Mesenchymal stem cell (in vitro differentiated cells and primary cell): ENCODE results near the gene KLHL13.

ENCODE experiments used
- DNase-seq: peaks from one replicate; pipeline ENCODE4 v3.0.0-alpha.2; 2013
- H2AFZ ChIP-seq: one replicate; pipeline ENCODE4 v1.6.1; 2013; ENCODE audit warnings: low read depth, mild to moderate bottlenecking, control low read depth, inconsistent platforms, low read length, moderate library complexity
- H2AK5ac ChIP-seq: 2 replicates; pipeline ENCODE4 v1.6.1; 2013; ENCODE audit warnings: low read length, moderate library complexity, mild to moderate bottlenecking, inconsistent platforms; ENCODE audit not compliant: severe bottlenecking
- H2BK120ac ChIP-seq: one replicate; pipeline ENCODE4 v1.6.1; 2013; ENCODE audit warnings: low read depth, mild to moderate bottlenecking, inconsistent platforms, low read length, moderate library complexity
- H2BK12ac ChIP-seq, 2 experiments: one replicate each; pipeline ENCODE4 v1.6.1; 2013; ENCODE audit warnings: inconsistent platforms in 2 of 2, low read length in 2 of 2, mild to moderate bottlenecking in 2 of 2, moderate library complexity in 2 of 2, control low read depth in 1 of 2
- H2BK15ac ChIP-seq: one replicate; pipeline ENCODE4 v1.6.1; 2013; ENCODE audit warnings: mild to moderate bottlenecking, low read depth, inconsistent platforms; ENCODE audit not compliant: poor library complexity, severe bottlenecking
- H2BK5ac ChIP-seq: 2 replicates; pipeline ENCODE4 v1.6.1; 2013; ENCODE audit warnings: low read depth, mild to moderate bottlenecking, low read length, control low read depth, inconsistent platforms; ENCODE audit not compliant: poor library complexity, severe bottlenecking
- H3K14ac ChIP-seq, 2 experiments: one replicate each; pipeline ENCODE4 v1.6.1; 2013; ENCODE audit warnings: inconsistent platforms in 2 of 2, low read length in 2 of 2, control low read depth in 1 of 2, mild to moderate bottlenecking in 1 of 2, moderate library complexity in 1 of 2
- H3K18ac ChIP-seq, 2 experiments: one replicate each; pipeline ENCODE4 v1.6.1; 2013; ENCODE audit warnings: inconsistent platforms in 2 of 2, low read length in 2 of 2, control low read depth in 1 of 2, low read depth in 1 of 2, mild to moderate bottlenecking in 1 of 2
- H3K23ac ChIP-seq, 2 experiments: one replicate each; pipeline ENCODE4 v1.6.1; 2013; ENCODE audit warnings: inconsistent platforms in 2 of 2, low read length in 2 of 2, mild to moderate bottlenecking in 2 of 2, moderate library complexity in 2 of 2, control low read depth in 1 of 2
- H3K27ac ChIP-seq: 2 replicates; pipeline ENCODE4 v1.5.1; 2013; ENCODE audit warnings: mild to moderate bottlenecking, moderate library complexity, low read length, control low read depth, inconsistent platforms; ENCODE audit not compliant: poor library complexity, severe bottlenecking
- H3K27me3 ChIP-seq, 2 experiments: 2 replicates each; pipeline versions ENCODE4 v1.6.1 to v1.7.0; 2013; ENCODE audit warnings: low read length in 2 of 2, mild to moderate bottlenecking in 2 of 2, moderate library complexity in 2 of 2, control low read depth in 1 of 2, inconsistent platforms in 1 of 2; ENCODE audit not compliant: control insufficient read depth in 1 of 2, insufficient read depth in 1 of 2
- H3K36me3 ChIP-seq, 2 experiments: 2 replicates each; pipeline versions ENCODE4 v1.6.1 to v1.7.0; 2013; ENCODE audit warnings: low read length in 2 of 2, control low read depth in 1 of 2, inconsistent platforms in 1 of 2, low read depth in 1 of 2, mild to moderate bottlenecking in 1 of 2; ENCODE audit not compliant: insufficient read depth in 2 of 2, control insufficient read depth in 1 of 2
- H3K4ac ChIP-seq, 2 experiments: one replicate each; pipeline ENCODE4 v1.6.1; 2013; ENCODE audit warnings: inconsistent platforms in 2 of 2, low read length in 2 of 2, mild to moderate bottlenecking in 2 of 2, moderate library complexity in 2 of 2, control low read depth in 1 of 2, low read depth in 1 of 2
- H3K4me1 ChIP-seq: 2 replicates; pipeline ENCODE4 v1.6.1; 2013; ENCODE audit warnings: low read depth, low read length, control low read depth; ENCODE audit not compliant: control insufficient read depth, insufficient read depth
- H3K4me2 ChIP-seq: 2 replicates; pipeline ENCODE4 v1.6.1; 2013; ENCODE audit warnings: low read length, mild to moderate bottlenecking, inconsistent platforms; ENCODE audit not compliant: poor library complexity, severe bottlenecking
- H3K4me3 ChIP-seq, 2 experiments: 2 replicates each; pipeline versions ENCODE4 v1.5.1 to v1.7.0; 2013; ENCODE audit warnings: low read length in 2 of 2, mild to moderate bottlenecking in 2 of 2, control low read depth in 1 of 2, low read depth in 1 of 2; ENCODE audit not compliant: insufficient read depth in 1 of 2
- H3K79me1 ChIP-seq: replicated peaks from 2 replicates; pipeline ENCODE4 v1.6.1; 2013; ENCODE audit warnings: mild to moderate bottlenecking, control low read depth, low read length, inconsistent platforms; ENCODE audit not compliant: poor library complexity, severe bottlenecking
- H3K9ac ChIP-seq: 2 replicates; pipeline ENCODE4 v1.7.0; 2013; ENCODE audit warnings: mild to moderate bottlenecking, low read length, moderate library complexity
- H3K9me3 ChIP-seq: 2 replicates; pipeline ENCODE4 v1.7.0; 2013; ENCODE audit warnings: mild to moderate bottlenecking, low read length; ENCODE audit not compliant: control insufficient read depth
- H4K8ac ChIP-seq: one replicate; pipeline ENCODE4 v1.6.1; 2013; ENCODE audit warnings: inconsistent platforms, mild to moderate bottlenecking, low read length, moderate library complexity
- H4K91ac ChIP-seq: one replicate; pipeline ENCODE4 v1.6.1; 2013; ENCODE audit warnings: mild to moderate bottlenecking, low read length, inconsistent platforms
- WGBS: methylation state at CpG from one replicate; pipeline ENCODE4 v1.1.7; 2013; ENCODE audit warnings: mixed read lengths; 5-methylcytosine and 5-hydroxymethylcytosine counted together

The KLHL13 gene

DNA sequence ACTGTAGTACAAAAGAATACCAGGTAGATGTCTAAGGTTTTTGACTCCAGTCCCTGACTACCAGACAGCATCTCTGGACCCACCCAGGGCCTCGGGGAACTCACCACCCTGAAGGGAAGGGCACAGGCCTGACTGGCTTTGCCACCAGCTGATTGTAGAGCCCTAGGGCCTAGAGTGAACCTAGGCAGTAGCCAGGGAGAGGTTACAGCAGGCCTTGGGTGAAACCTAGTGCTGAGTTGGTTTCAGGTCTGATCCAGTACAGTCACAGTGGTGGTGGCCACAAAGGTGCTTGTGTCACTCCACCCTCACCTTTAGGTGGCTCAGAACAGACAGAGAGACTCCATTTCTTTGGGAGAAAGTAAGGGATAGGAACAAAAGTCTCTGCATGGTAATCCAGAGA, 244.8 kb downstream of the KLHL13 start:
- no peak for DNase-seq
- H3K4ac ChIP-seq, result no peak overlapping the region
- no peak overlapping the region for H3K27ac ChIP-seq
- no peak overlapping the region for H3K14ac ChIP-seq
- no peak overlapping the region for H2BK15ac ChIP-seq
- no peaks in the 10 kb centered on the region for H3K9me3 ChIP-seq
- H3K79me1 ChIP-seq, result no peaks in the 10 kb centered on the region
- no peak overlapping the region for H3K23ac ChIP-seq
- no peaks in the 10 kb centered on the region for H3K27me3 ChIP-seq
- H3K4me3 ChIP-seq, result no peak overlapping the region
- no peak overlapping the region for H2BK12ac ChIP-seq
- H2BK5ac ChIP-seq, result no peak overlapping the region
- H3K4me2 ChIP-seq, result no peak overlapping the region
- no peaks in the 10 kb centered on the region for H3K36me3 ChIP-seq
- no peak overlapping the region for H2BK120ac ChIP-seq
- H4K8ac ChIP-seq, result no peak overlapping the region
- no peak overlapping the region for H3K18ac ChIP-seq
- no peak overlapping the region for H4K91ac ChIP-seq
- WGBS, result 57% methylated on average over 1 of the region's 1 CpG
- H2AK5ac ChIP-seq, result no peak overlapping the region
- no peak overlapping the region for H2AFZ ChIP-seq
- no peak overlapping the region for H3K9ac ChIP-seq
- no peaks in the 10 kb centered on the region for H3K4me1 ChIP-seq

DNA sequence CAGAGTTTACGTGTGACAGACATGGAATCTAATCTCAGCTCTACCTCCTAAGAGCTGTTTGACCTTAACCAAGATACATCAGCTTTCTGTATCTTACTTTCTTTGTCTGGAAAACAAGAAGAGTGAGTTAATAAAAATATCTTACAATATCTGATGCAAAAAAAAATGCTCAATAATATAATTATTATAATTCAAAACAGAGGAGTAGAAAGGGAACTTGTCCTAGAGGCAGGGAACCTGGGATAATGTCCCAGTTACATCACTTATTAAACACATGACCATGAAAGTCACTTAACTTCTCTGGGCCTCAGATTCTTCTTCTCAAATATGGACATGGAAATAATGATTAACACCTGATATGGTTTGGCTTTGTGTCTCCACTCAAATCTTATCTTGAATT, 256.1 kb downstream of the KLHL13 start:
- Histone ChIP-seq H3K9me3 (no peaks in the 10 kb centered on the region), H2BK120ac (no peak overlapping the region), H3K4me2 (no peak overlapping the region), H2AK5ac (no peak overlapping the region), H3K9ac (no peak overlapping the region), H2BK5ac (no peak overlapping the region), H4K8ac (no peak overlapping the region), H2BK15ac (no peak overlapping the region), H3K14ac (no peak overlapping the region), H3K23ac (no peak overlapping the region), H2BK12ac (no peak overlapping the region), H3K4me1 (no peaks in the 10 kb centered on the region), H4K91ac (no peak overlapping the region), H3K4me3 (no peak overlapping the region), H3K18ac (no peak overlapping the region), H3K4ac (no peak overlapping the region), H3K79me1 (no peaks in the 10 kb centered on the region), H3K27me3 (no peaks in the 10 kb centered on the region), H3K27ac (no peak overlapping the region), H2AFZ (no peak overlapping the region), H3K36me3 (no peaks in the 10 kb centered on the region)
- no peak for DNase-seq
- no CpG with 5 or more reads among the region's 1 CpG for WGBS

DNA sequence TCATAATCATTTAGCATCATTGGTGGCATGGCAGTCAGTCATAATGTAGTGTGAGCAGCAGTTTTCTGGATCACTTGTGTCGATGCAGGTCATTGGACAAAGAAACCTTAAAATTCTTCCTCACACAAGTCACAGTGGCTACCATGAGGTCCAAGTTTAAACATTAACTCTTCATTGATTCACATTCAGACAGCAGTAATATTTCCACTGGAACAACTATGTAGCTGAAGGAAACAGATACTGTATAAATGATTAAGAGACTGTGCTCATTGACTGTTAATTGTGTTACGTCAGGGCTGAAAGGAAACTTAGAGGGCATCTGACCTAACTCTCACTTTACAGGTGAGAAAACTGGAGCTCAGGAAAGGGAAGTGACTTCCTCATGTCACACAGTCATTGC, 261.8 kb downstream of the KLHL13 start:
- no peak overlapping the region for H2BK5ac ChIP-seq
- no peaks in the 10 kb centered on the region for H3K4me1 ChIP-seq
- no peak overlapping the region for H3K27ac ChIP-seq
- H2AFZ ChIP-seq, result no peak overlapping the region
- no peak overlapping the region for H4K8ac ChIP-seq
- no peak overlapping the region for H3K18ac ChIP-seq
- H2AK5ac ChIP-seq, result no peak overlapping the region
- H3K23ac ChIP-seq, result no peak overlapping the region
- no peak overlapping the region for H3K4me3 ChIP-seq
- H2BK15ac ChIP-seq, result no peak overlapping the region
- WGBS, result 60% methylated on average over 1 of the region's 2 CpGs
- no peak for DNase-seq
- no peak overlapping the region for H2BK12ac ChIP-seq
- no peak overlapping the region for H3K14ac ChIP-seq
- H4K91ac ChIP-seq, result no peak overlapping the region
- no peak overlapping the region for H3K4ac ChIP-seq
- H3K4me2 ChIP-seq, result no peak overlapping the region
- no peak overlapping the region for H2BK120ac ChIP-seq
- no peak overlapping the region for H3K9ac ChIP-seq
- no peaks in the 10 kb centered on the region for H3K79me1 ChIP-seq
- no peaks in the 10 kb centered on the region for H3K9me3 ChIP-seq
- H3K27me3 ChIP-seq, result no peaks in the 10 kb centered on the region
- no peaks in the 10 kb centered on the region for H3K36me3 ChIP-seq

GRCh38 chrX:117851025-117851424, 265.6 kb downstream of the KLHL13 start:
- H3K23ac ChIP-seq, result no peak overlapping the region
- 66% methylated on average over 2 of the region's 2 CpGs for WGBS

More at GRCh38 chrX:117851025-117851424, 265.6 kb downstream of the KLHL13 start:
- H3K4me1 ChIP-seq, result no peaks in the 10 kb centered on the region
- H3K9ac ChIP-seq, result no peak overlapping the region
- H3K4me3 ChIP-seq, result no peak overlapping the region
- H2BK12ac ChIP-seq, result no peak overlapping the region
- H3K27ac ChIP-seq, result no peak overlapping the region
- H3K27me3 ChIP-seq, result no peaks in the 10 kb centered on the region
- H3K36me3 ChIP-seq, result no peaks in the 10 kb centered on the region
- no peak overlapping the region for H3K4ac ChIP-seq
- no peak overlapping the region for H2AK5ac ChIP-seq
- no peak overlapping the region for H2BK5ac ChIP-seq
- no peaks in the 10 kb centered on the region for H3K79me1 ChIP-seq
- no peak overlapping the region for H2BK120ac ChIP-seq
- H3K4me2 ChIP-seq, result no peak overlapping the region
- no peak overlapping the region for H2BK15ac ChIP-seq
- H3K14ac ChIP-seq, result no peak overlapping the region
- H2AFZ ChIP-seq, result no peak overlapping the region
- no peak overlapping the region for H3K18ac ChIP-seq
- no peaks in the 10 kb centered on the region for H3K9me3 ChIP-seq
- DNase-seq, result no peak
- H4K91ac ChIP-seq, result no peak overlapping the region
- no peak overlapping the region for H4K8ac ChIP-seq
